H9 (cell line): ENCODE results near the gene TRMU. TPM values are rescaled to one million over a fixed set of nuclear protein-coding genes. Genes with fewer than 3 reads are reported as not detected.

Experiments used
- DNase-seq: peaks from one replicate; pipeline ENCODE4 v3.0.0-alpha.2; 2017
- H2AFZ ChIP-seq: one replicate; pipeline ENCODE4 v1.6.1; 2013; ENCODE audit warnings: mild to moderate bottlenecking, low read length, control low read depth, moderate library complexity
- H2AK5ac ChIP-seq: 2 replicates; pipeline ENCODE4 v1.6.1; 2013; ENCODE audit warnings: low read length, control low read depth, mixed read lengths; ENCODE audit not compliant: insufficient read length
- H2BK120ac ChIP-seq: one replicate; pipeline ENCODE4 v1.6.1; 2013; ENCODE audit warnings: low read depth, mild to moderate bottlenecking, low read length, control low read depth, inconsistent platforms; ENCODE audit not compliant: poor library complexity, severe bottlenecking
- H2BK12ac ChIP-seq: 2 replicates; pipeline ENCODE4 v1.6.1; 2013; ENCODE audit warnings: low read length, control low read depth, mixed read lengths, low read depth; ENCODE audit not compliant: insufficient read length
- H2BK15ac ChIP-seq: 2 replicates; pipeline ENCODE4 v1.6.1; 2013; ENCODE audit warnings: low read depth, low read length, control low read depth
- H2BK20ac ChIP-seq: one replicate; pipeline ENCODE4 v1.6.1; 2013; ENCODE audit warnings: low read depth, mild to moderate bottlenecking, low read length, control low read depth, inconsistent platforms; ENCODE audit not compliant: poor library complexity, severe bottlenecking
- H2BK5ac ChIP-seq: 2 replicates; pipeline ENCODE4 v1.6.1; 2013; ENCODE audit warnings: low read length, control low read depth, mixed read lengths; ENCODE audit not compliant: insufficient read length
- H3K14ac ChIP-seq: 2 replicates; pipeline ENCODE4 v1.6.1; 2013; ENCODE audit warnings: low read length, control low read depth; ENCODE audit not compliant: insufficient read depth
- H3K18ac ChIP-seq: 2 replicates; pipeline ENCODE4 v1.6.1; 2013; ENCODE audit warnings: low read depth, mild to moderate bottlenecking, mixed read lengths, low read length, control low read depth; ENCODE audit not compliant: insufficient read length
- H3K23ac ChIP-seq: 2 replicates; pipeline ENCODE4 v1.6.1; 2013; ENCODE audit warnings: low read length, control low read depth, mixed read lengths, low read depth; ENCODE audit not compliant: insufficient read length
- H3K23me2 ChIP-seq: 2 replicates; pipeline ENCODE4 v1.6.1; 2013; ENCODE audit warnings: low read depth, mild to moderate bottlenecking, mixed read lengths, low read length, control low read depth; ENCODE audit not compliant: insufficient read length, poor library complexity, severe bottlenecking
- H3K27ac ChIP-seq: 2 replicates; pipeline ENCODE4 v1.5.1; 2013; ENCODE audit warnings: low read length, control low read depth, mixed read lengths, low read depth; ENCODE audit not compliant: insufficient read length
- H3K27me3 ChIP-seq: 2 replicates; pipeline ENCODE4 v1.6.1; 2013; ENCODE audit warnings: low read length, control low read depth, inconsistent platforms; ENCODE audit not compliant: insufficient read depth
- H3K4ac ChIP-seq: 2 replicates; pipeline ENCODE4 v1.6.1; 2013; ENCODE audit warnings: low read depth, mild to moderate bottlenecking, control low read depth, inconsistent platforms, low read length, moderate library complexity
- H3K4me1 ChIP-seq: 2 replicates; pipeline ENCODE4 v1.6.1; 2013; ENCODE audit warnings: low read length, control low read depth, inconsistent platforms; ENCODE audit not compliant: insufficient read depth
- H3K4me2 ChIP-seq: 2 replicates; pipeline ENCODE4 v1.6.1; 2013; ENCODE audit warnings: low read length, control low read depth, mixed read lengths; ENCODE audit not compliant: insufficient read length, insufficient read depth
- H3K56ac ChIP-seq: 2 replicates; pipeline ENCODE4 v1.6.1; 2013; ENCODE audit warnings: low read depth, mild to moderate bottlenecking, mixed read lengths, low read length, control low read depth; ENCODE audit not compliant: insufficient read length
- H3K79me1 ChIP-seq: 2 replicates; pipeline ENCODE4 v1.6.1; 2013; ENCODE audit warnings: low read depth, mild to moderate bottlenecking, moderate library complexity, low read length, control low read depth, inconsistent platforms; ENCODE audit not compliant: insufficient read depth, poor library complexity, severe bottlenecking
- H3K79me2 ChIP-seq: 2 replicates; pipeline ENCODE4 v1.6.1; 2013; ENCODE audit warnings: low read length, control low read depth, inconsistent platforms; ENCODE audit not compliant: insufficient read depth
- H3K9ac ChIP-seq: 2 replicates; pipeline ENCODE4 v1.6.1; 2013; ENCODE audit warnings: low read length, control low read depth, mixed read lengths; ENCODE audit not compliant: insufficient read length; ENCODE audit errors: extremely low read depth
- H3K9me3 ChIP-seq: one replicate; pipeline ENCODE4 v1.6.1; 2013; ENCODE audit warnings: low read depth, low read length, inconsistent platforms; ENCODE audit not compliant: control insufficient read depth
- H3T11ph ChIP-seq: one replicate; pipeline ENCODE4 v1.6.1; 2013; ENCODE audit warnings: mild to moderate bottlenecking, low read length, control low read depth, inconsistent platforms
- H4K20me1 ChIP-seq: one replicate; pipeline ENCODE4 v1.6.1; 2013; ENCODE audit not compliant: control insufficient read depth, insufficient read length, insufficient read depth
- H4K5ac ChIP-seq: 2 replicates; pipeline ENCODE4 v1.6.1; 2013; ENCODE audit warnings: low read depth, mild to moderate bottlenecking, mixed read lengths, low read length, control low read depth; ENCODE audit not compliant: insufficient read length
- H4K8ac ChIP-seq: replicated peaks from 2 replicates; pipeline ENCODE4 v1.6.1; 2013; ENCODE audit warnings: low read length, control low read depth, mixed read lengths, low read depth; ENCODE audit not compliant: insufficient read length
- H4K91ac ChIP-seq: 2 replicates; pipeline ENCODE4 v1.6.1; 2013; ENCODE audit warnings: low read depth, mild to moderate bottlenecking, moderate library complexity, mixed read lengths, low read length, control low read depth; ENCODE audit not compliant: insufficient read length
- H3K27ac Mint-ChIP-seq, 3 experiments: 2 replicates in 2 of 3; 3 replicates in 1 of 3; pipeline ENCODE4 v1.8.0; 2020 to 2021; ENCODE audit warnings: mixed read lengths in 3 of 3, mild to moderate bottlenecking in 1 of 3, moderate library complexity in 1 of 3
- H3K27me3 Mint-ChIP-seq: 2 replicates; pipeline ENCODE4 v1.8.0; 2021; ENCODE audit warnings: low read depth, mild to moderate bottlenecking, moderate library complexity, mixed read lengths
- H3K36me3 Mint-ChIP-seq, 3 experiments: 2 replicates in 2 of 3; 3 replicates in 1 of 3; pipeline ENCODE4 v1.8.0; 2020 to 2021; ENCODE audit warnings: low read depth in 3 of 3, mixed read lengths in 3 of 3; ENCODE audit not compliant: insufficient read depth in 1 of 3
- H3K4me1 Mint-ChIP-seq, 2 experiments: 2 replicates each; pipeline ENCODE4 v1.8.0; 2020; ENCODE audit warnings: mixed read lengths in 2 of 2
- H3K4me3 Mint-ChIP-seq, 2 experiments: 2 replicates in 1 of 2; 3 replicates in 1 of 2; pipeline ENCODE4 v1.8.0; 2020 to 2021; ENCODE audit warnings: mild to moderate bottlenecking in 2 of 2, mixed read lengths in 2 of 2, moderate library complexity in 1 of 2
- H3K9me3 Mint-ChIP-seq, 2 experiments: 2 replicates in 1 of 2; 3 replicates in 1 of 2; pipeline ENCODE4 v1.8.0; 2020; ENCODE audit warnings: mild to moderate bottlenecking in 2 of 2, mixed read lengths in 2 of 2, moderate library complexity in 1 of 2
- WGBS: extraction: QIAGEN DNeasy Blood & Tissue Kit; methylation state at CpG from one replicate; pipeline ENCODE4 v1.1.7; 2013; ENCODE audit warnings: missing lambda C conversion rate, low lambda C conversion rate, mixed read lengths; ENCODE audit not compliant: insufficient read length; ENCODE audit errors: extremely low coverage; 5-methylcytosine and 5-hydroxymethylcytosine counted together
- total RNA-seq: library from RNA; stranded (reverse); gene quantifications from 2 replicates; pipeline ENCODE4 v1.2.1, GENCODE V29; 2021
- TF ChIP-seq, protein P1 (sequence below): fragments of 200-600 bp; sonication (generic); conservative IDR thresholded peaks from 3 replicates; pipeline ENCODE4 v1.8.0; 2021; ENCODE audit warnings: antibody characterized with exemption, mild to moderate bottlenecking

Gene TRMU
- total RNA-seq, 1 experiment from 2014 or later = 86.3 TPM

DNA sequence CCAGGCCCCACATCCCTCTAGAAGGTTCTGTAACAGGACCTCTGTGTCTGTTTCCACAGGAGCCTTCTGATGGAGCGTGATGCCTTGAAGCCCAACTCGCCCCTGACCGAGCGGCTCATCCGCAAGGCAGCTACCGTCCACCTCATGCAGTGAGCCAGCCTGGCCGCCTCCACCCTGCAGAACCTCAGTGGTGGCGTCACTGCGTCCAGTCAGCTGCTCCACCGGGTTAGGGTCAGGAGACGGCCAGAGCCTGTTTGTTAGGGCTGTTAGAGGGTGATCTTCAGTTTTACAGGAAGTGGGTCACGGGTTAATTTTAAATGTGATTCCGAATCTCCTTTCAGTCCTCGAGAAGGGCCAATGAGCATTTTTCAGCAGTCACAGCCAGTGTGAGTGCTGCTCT is 42.8 kb upstream of the TRMU start:
- no peak overlapping the region for H3K4me2 ChIP-seq
- no peak overlapping the region for H3T11ph ChIP-seq
- no peaks in the 10 kb centered on the region for H4K20me1 ChIP-seq
- H3K4ac ChIP-seq = no peak overlapping the region
- H3K9me3 Mint-ChIP-seq = no peaks in the 10 kb centered on the region
- no peak overlapping the region for H2AFZ ChIP-seq
- H3K23me2 ChIP-seq = peaks cover 9% of the 10 kb centered on the region
- H2BK20ac ChIP-seq = no peak overlapping the region
- no peak overlapping the region for H2BK12ac ChIP-seq
- TF ChIP-seq, protein P1, sequence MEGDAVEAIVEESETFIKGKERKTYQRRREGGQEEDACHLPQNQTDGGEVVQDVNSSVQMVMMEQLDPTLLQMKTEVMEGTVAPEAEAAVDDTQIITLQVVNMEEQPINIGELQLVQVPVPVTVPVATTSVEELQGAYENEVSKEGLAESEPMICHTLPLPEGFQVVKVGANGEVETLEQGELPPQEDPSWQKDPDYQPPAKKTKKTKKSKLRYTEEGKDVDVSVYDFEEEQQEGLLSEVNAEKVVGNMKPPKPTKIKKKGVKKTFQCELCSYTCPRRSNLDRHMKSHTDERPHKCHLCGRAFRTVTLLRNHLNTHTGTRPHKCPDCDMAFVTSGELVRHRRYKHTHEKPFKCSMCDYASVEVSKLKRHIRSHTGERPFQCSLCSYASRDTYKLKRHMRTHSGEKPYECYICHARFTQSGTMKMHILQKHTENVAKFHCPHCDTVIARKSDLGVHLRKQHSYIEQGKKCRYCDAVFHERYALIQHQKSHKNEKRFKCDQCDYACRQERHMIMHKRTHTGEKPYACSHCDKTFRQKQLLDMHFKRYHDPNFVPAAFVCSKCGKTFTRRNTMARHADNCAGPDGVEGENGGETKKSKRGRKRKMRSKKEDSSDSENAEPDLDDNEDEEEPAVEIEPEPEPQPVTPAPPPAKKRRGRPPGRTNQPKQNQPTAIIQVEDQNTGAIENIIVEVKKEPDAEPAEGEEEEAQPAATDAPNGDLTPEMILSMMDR = no peak
- no peaks in the 10 kb centered on the region; the same call in 1 of the 2 replicates for H3K79me2 ChIP-seq
- no peak overlapping the region for H4K8ac ChIP-seq
- H3K79me1 ChIP-seq = no peaks in the 10 kb centered on the region
- WGBS = no CpG with 5 or more reads among the region's 14 CpGs
- no peak overlapping the region for H3K18ac ChIP-seq
- no peak overlapping the region for H2BK5ac ChIP-seq
- H2BK15ac ChIP-seq = no peak overlapping the region
- no peak overlapping the region for H3K27ac ChIP-seq
- DNase-seq = no peak
- H3K4me3 Mint-ChIP-seq = no peak overlapping the region
- H4K91ac ChIP-seq = no peak overlapping the region
- H2AK5ac ChIP-seq = no peak overlapping the region
- H2BK120ac ChIP-seq = no peak overlapping the region
- peaks cover 18 to 19% of the 10 kb centered on the region in 2 experiments for H3K4me1 Mint-ChIP-seq
- no peaks in the 10 kb centered on the region for H3K9me3 ChIP-seq
- H3K14ac ChIP-seq = no peak overlapping the region
- H3K27ac Mint-ChIP-seq = peak overlapping the region in 1 of 3 experiments; percentile 5; a peak in 1 of 7 replicates
- H3K23ac ChIP-seq = no peak overlapping the region
- no peak overlapping the region for H4K5ac ChIP-seq
- H3K56ac ChIP-seq = no peak overlapping the region
- H3K27me3 Mint-ChIP-seq = no peaks in the 10 kb centered on the region; the same call in 1 of the 2 replicates
- H3K36me3 Mint-ChIP-seq = peaks cover 2 to 20% (median 15%) of the 10 kb centered on the region in 3 experiments; a peak in 6 of 7 replicates
- no peaks in the 10 kb centered on the region for H3K27me3 ChIP-seq
- no peak overlapping the region for H3K9ac ChIP-seq
- H3K4me1 ChIP-seq = no peaks in the 10 kb centered on the region
